ENCODE measurements around the gene CLK2. TPM values are rescaled to one million over a fixed set of nuclear protein-coding genes. Genes with fewer than 3 reads are reported as not detected.
"Not testable (repeated sequence)": the region's sequence is repeated elsewhere in the genome, so short reads cannot be mapped to it uniquely, and the experiment has no call there.

The CLK2 gene
- total RNA-seq, 1 donor from 2014 or later, result 23.5 TPM

- Histone ChIP-seq H3K36me3 (ENCODE audit: control insufficient read depth in 3 of 3, insufficient read depth in 3 of 3, low read length in 3 of 3) (peaks cover 5 to 17% (median 11%) of the 10 kb centered on the region in 3 donors), H3K9ac (ENCODE audit: low read depth in 1 of 3, low read length in 3 of 3) (peak overlapping the region; percentile 71 to 88 (median 75)), H3K27me3 (ENCODE audit: control insufficient read depth in 3 of 3, insufficient read depth in 3 of 3, low read length in 3 of 3) (no peaks in the 10 kb centered on the region), H3K4me1 (ENCODE audit: control insufficient read depth in 3 of 3, insufficient read depth in 3 of 3, low read length in 3 of 3) (peaks cover 22 to 37% (median 22%) of the 10 kb centered on the region in 3 donors), H3K4me3 (ENCODE audit: low read length in 3 of 3) (peak overlapping the region; percentile 73 to 93 (median 86)), H3K9me3 (ENCODE audit: control insufficient read depth in 3 of 3, low read length in 3 of 3) (no peaks in the 10 kb centered on the region), H3K27ac (ENCODE audit: low read depth, low read length) (peak overlapping the region; percentile 82)
Observed at GRCh38 chr1:155245163-155245524, 28.2 kb downstream of the CLK2 start.

- peak overlapping the region; percentile 75 to 88 (median 84) for H3K9ac ChIP-seq (ENCODE audit: low read depth in 1 of 3, low read length in 3 of 3)
- H3K27ac ChIP-seq (ENCODE audit: low read depth, low read length), result peak overlapping the region; percentile 82
- no peaks in the 10 kb centered on the region for H3K27me3 ChIP-seq (ENCODE audit: control insufficient read depth in 3 of 3, insufficient read depth in 3 of 3, low read length in 3 of 3)
- H3K9me3 ChIP-seq (ENCODE audit: control insufficient read depth in 3 of 3, low read length in 3 of 3), result no peaks in the 10 kb centered on the region
- peak overlapping the region; percentile 73 to 93 (median 86) for H3K4me3 ChIP-seq (ENCODE audit: low read length in 3 of 3)
- peaks cover 22 to 37% (median 22%) of the 10 kb centered on the region in 3 donors for H3K4me1 ChIP-seq (ENCODE audit: control insufficient read depth in 3 of 3, insufficient read depth in 3 of 3, low read length in 3 of 3)
- peaks cover 5 to 17% (median 11%) of the 10 kb centered on the region in 3 donors for H3K36me3 ChIP-seq (ENCODE audit: control insufficient read depth in 3 of 3, insufficient read depth in 3 of 3, low read length in 3 of 3)
Observed at GRCh38 chr1:155244368-155245162, 28.7 kb downstream of the CLK2 start.

GRCh38 chr1:155242805-155243358, 30.4 kb downstream of the CLK2 start:
- peak overlapping the region in 2 of 3 donors; percentile 75 to 88 for H3K9ac ChIP-seq (ENCODE audit: low read depth in 1 of 3, low read length in 3 of 3)
- peaks cover 22 to 37% (median 22%) of the 10 kb centered on the region in 3 donors for H3K4me1 ChIP-seq (ENCODE audit: control insufficient read depth in 3 of 3, insufficient read depth in 3 of 3, low read length in 3 of 3)
- no peaks in the 10 kb centered on the region for H3K27me3 ChIP-seq (ENCODE audit: control insufficient read depth in 3 of 3, insufficient read depth in 3 of 3, low read length in 3 of 3)
- H3K9me3 ChIP-seq (ENCODE audit: control insufficient read depth in 3 of 3, low read length in 3 of 3), result no peaks in the 10 kb centered on the region
- no peak overlapping the region for H3K27ac ChIP-seq (ENCODE audit: low read depth, low read length)
- H3K36me3 ChIP-seq (ENCODE audit: control insufficient read depth in 3 of 3, insufficient read depth in 3 of 3, low read length in 3 of 3), result peaks cover 5 to 10% (median 9%) of the 10 kb centered on the region in 3 donors
- peak overlapping the region in 2 of 3 donors; percentile 86 to 93 for H3K4me3 ChIP-seq (ENCODE audit: low read length in 3 of 3)

GRCh38 chr1:155241841-155242264, 31.5 kb downstream of the CLK2 start:
- Histone ChIP-seq H3K9ac (ENCODE audit: low read depth in 1 of 3, low read length in 3 of 3) (no peak overlapping the region), H3K4me1 (ENCODE audit: control insufficient read depth in 3 of 3, insufficient read depth in 3 of 3, low read length in 3 of 3) (peaks cover 22 to 37% (median 22%) of the 10 kb centered on the region in 3 donors), H3K4me3 (ENCODE audit: low read length in 3 of 3) (no peak overlapping the region), H3K9me3 (ENCODE audit: control insufficient read depth in 3 of 3, low read length in 3 of 3) (no peaks in the 10 kb centered on the region), H3K27ac (ENCODE audit: low read depth, low read length) (no peak overlapping the region), H3K27me3 (ENCODE audit: control insufficient read depth in 3 of 3, insufficient read depth in 3 of 3, low read length in 3 of 3) (no peaks in the 10 kb centered on the region), H3K36me3 (ENCODE audit: control insufficient read depth in 3 of 3, insufficient read depth in 3 of 3, low read length in 3 of 3) (peaks cover 0 to 7% (median 5%) of the 10 kb centered on the region in 3 donors)

- H3K27ac ChIP-seq (ENCODE audit: low read depth, low read length), result no peak overlapping the region
- no peaks in the 10 kb centered on the region for H3K9me3 ChIP-seq (ENCODE audit: control insufficient read depth in 3 of 3, low read length in 3 of 3)
- peaks cover 22 to 37% (median 22%) of the 10 kb centered on the region in 3 donors for H3K4me1 ChIP-seq (ENCODE audit: control insufficient read depth in 3 of 3, insufficient read depth in 3 of 3, low read length in 3 of 3)
- H3K36me3 ChIP-seq (ENCODE audit: control insufficient read depth in 3 of 3, insufficient read depth in 3 of 3, low read length in 3 of 3), result peaks cover 4 to 14% (median 10%) of the 10 kb centered on the region in 3 donors
- peak overlapping the region; percentile 56 to 78 (median 68) for H3K4me3 ChIP-seq (ENCODE audit: low read length in 3 of 3)
- no peaks in the 10 kb centered on the region for H3K27me3 ChIP-seq (ENCODE audit: control insufficient read depth in 3 of 3, insufficient read depth in 3 of 3, low read length in 3 of 3)
- H3K9ac ChIP-seq (ENCODE audit: low read depth in 1 of 3, low read length in 3 of 3), result peak overlapping the region in 1 of 3 donors; percentile 54
Observed at GRCh38 chr1:155241069-155241679, 32.1 kb downstream of the CLK2 start.

GRCh38 chr1:155236451-155236850, 36.9 kb downstream of the CLK2 start:
- Histone ChIP-seq H3K27ac (ENCODE audit: low read depth, low read length) (no peak overlapping the region), H3K27me3 (ENCODE audit: control insufficient read depth in 3 of 3, insufficient read depth in 3 of 3, low read length in 3 of 3) (no peaks in the 10 kb centered on the region), H3K9me3 (ENCODE audit: control insufficient read depth in 3 of 3, low read length in 3 of 3) (no peaks in the 10 kb centered on the region), H3K9ac (ENCODE audit: low read depth in 1 of 3, low read length in 3 of 3) (no peak overlapping the region), H3K4me3 (ENCODE audit: low read length in 3 of 3) (no peak overlapping the region), H3K4me1 (ENCODE audit: control insufficient read depth in 3 of 3, insufficient read depth in 3 of 3, low read length in 3 of 3) (peaks cover 4 to 9% (median 8%) of the 10 kb centered on the region in 3 donors), H3K36me3 (ENCODE audit: control insufficient read depth in 3 of 3, insufficient read depth in 3 of 3, low read length in 3 of 3) (peaks cover 7 to 20% (median 19%) of the 10 kb centered on the region in 3 donors)

GRCh38 chr1:155235375-155235774, 37.9 kb downstream of the CLK2 start:
- H3K27ac ChIP-seq (ENCODE audit: low read depth, low read length); H3K9ac ChIP-seq (ENCODE audit: low read depth in 1 of 3, low read length in 3 of 3); H3K4me3 ChIP-seq (ENCODE audit: low read length in 3 of 3); H3K9me3 ChIP-seq (ENCODE audit: control insufficient read depth in 3 of 3, low read length in 3 of 3); H3K27me3 ChIP-seq (ENCODE audit: control insufficient read depth in 3 of 3, insufficient read depth in 3 of 3, low read length in 3 of 3); H3K4me1 ChIP-seq (ENCODE audit: control insufficient read depth in 3 of 3, insufficient read depth in 3 of 3, low read length in 3 of 3): not testable (repeated sequence)
- peaks cover 7 to 20% (median 19%) of the 10 kb centered on the region in 3 donors for H3K36me3 ChIP-seq (ENCODE audit: control insufficient read depth in 3 of 3, insufficient read depth in 3 of 3, low read length in 3 of 3)

GRCh38 chr1:155233502-155233901, 39.8 kb downstream of the CLK2 start:
- H3K9ac ChIP-seq (ENCODE audit: low read depth in 1 of 3, low read length in 3 of 3); H3K27me3 ChIP-seq (ENCODE audit: control insufficient read depth in 3 of 3, insufficient read depth in 3 of 3, low read length in 3 of 3); H3K4me3 ChIP-seq (ENCODE audit: low read length in 3 of 3); H3K4me1 ChIP-seq (ENCODE audit: control insufficient read depth in 3 of 3, insufficient read depth in 3 of 3, low read length in 3 of 3); H3K9me3 ChIP-seq (ENCODE audit: control insufficient read depth in 3 of 3, low read length in 3 of 3); H3K27ac ChIP-seq (ENCODE audit: low read depth, low read length): not testable (repeated sequence)
- peaks cover 7 to 19% (median 16%) of the 10 kb centered on the region in 3 donors for H3K36me3 ChIP-seq (ENCODE audit: control insufficient read depth in 3 of 3, insufficient read depth in 3 of 3, low read length in 3 of 3)

- H3K4me1 ChIP-seq (ENCODE audit: control insufficient read depth in 3 of 3, insufficient read depth in 3 of 3, low read length in 3 of 3); H3K27ac ChIP-seq (ENCODE audit: low read depth, low read length); H3K9me3 ChIP-seq (ENCODE audit: control insufficient read depth in 3 of 3, low read length in 3 of 3); H3K4me3 ChIP-seq (ENCODE audit: low read length in 3 of 3); H3K27me3 ChIP-seq (ENCODE audit: control insufficient read depth in 3 of 3, insufficient read depth in 3 of 3, low read length in 3 of 3); H3K9ac ChIP-seq (ENCODE audit: low read depth in 1 of 3, low read length in 3 of 3): not testable (repeated sequence)
- H3K36me3 ChIP-seq (ENCODE audit: control insufficient read depth in 3 of 3, insufficient read depth in 3 of 3, low read length in 3 of 3), result peaks cover 7 to 19% (median 16%) of the 10 kb centered on the region in 3 donors
Observed at GRCh38 chr1:155232001-155232978, 41.0 kb downstream of the CLK2 start.
